SU-DHL-6 (cell line): ENCODE results near the gene NCKAP1.

Experiments used
- EZH2phosphoT487 ChIP-seq: fragments of 200-600 bp; sonication (generic), shearing (Covaris generic); conservative IDR thresholded peaks from 2 replicates; pipeline ENCODE4 v1.6.1; 2018; ENCODE audit warnings: mild to moderate bottlenecking, antibody characterized with exemption, low read length, moderate library complexity, mixed read lengths
- TF ChIP-seq, protein P1 (sequence below): fragments of 200-600 bp; sonication (generic); IDR thresholded peaks from one replicate; pipeline ENCODE4 v1.5.1; 2017; ENCODE audit warnings: antibody characterized with exemption, mild to moderate bottlenecking, low read length, moderate library complexity; ENCODE audit not compliant: insufficient read depth, poor library complexity, severe bottlenecking

DNA sequence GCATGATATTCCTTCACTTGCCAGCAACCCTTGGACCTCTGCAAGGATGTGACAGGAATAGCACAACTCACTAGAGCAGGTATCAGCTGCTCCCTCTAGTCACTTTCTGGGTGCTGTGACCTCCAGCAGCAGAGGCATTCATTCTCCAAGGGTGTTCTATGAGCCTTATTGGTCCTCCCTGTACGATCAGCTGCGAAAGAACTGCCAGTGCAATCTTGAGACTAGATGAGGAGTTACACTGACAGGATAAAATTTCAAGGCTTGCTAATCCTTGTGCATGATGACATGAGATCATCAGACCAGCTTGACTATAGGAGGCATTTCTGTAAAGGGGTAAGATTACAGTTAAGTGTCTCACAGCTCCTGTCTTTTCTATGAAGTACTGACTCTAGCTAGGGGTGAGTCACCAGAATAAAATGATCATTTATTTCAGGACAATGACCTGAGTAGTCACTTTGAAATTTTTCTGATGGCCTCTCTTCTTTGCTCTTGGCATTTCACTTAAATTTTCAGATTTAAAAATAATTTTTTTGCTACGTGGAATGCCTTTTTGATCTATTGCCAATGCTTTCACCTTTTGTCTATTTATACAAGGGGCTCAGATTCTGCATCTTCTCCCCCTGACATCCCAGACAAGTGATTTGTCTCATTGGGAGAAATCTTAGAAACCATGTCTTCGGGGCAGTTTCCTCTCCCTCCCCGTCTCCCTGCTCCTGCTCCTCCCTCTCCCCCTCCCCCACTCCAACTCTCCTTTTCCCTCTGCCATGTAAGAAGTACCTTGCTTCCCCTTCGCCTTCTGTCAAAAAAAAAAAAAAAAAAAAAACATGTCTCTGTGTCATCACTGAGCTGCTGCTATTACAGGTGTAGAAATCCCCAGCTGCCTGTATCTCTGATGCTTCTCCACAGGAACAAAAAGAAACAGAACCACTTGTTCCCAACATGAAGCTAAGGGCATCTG lies 122.6 kb downstream of the NCKAP1 start:
- TF ChIP-seq, protein P1, sequence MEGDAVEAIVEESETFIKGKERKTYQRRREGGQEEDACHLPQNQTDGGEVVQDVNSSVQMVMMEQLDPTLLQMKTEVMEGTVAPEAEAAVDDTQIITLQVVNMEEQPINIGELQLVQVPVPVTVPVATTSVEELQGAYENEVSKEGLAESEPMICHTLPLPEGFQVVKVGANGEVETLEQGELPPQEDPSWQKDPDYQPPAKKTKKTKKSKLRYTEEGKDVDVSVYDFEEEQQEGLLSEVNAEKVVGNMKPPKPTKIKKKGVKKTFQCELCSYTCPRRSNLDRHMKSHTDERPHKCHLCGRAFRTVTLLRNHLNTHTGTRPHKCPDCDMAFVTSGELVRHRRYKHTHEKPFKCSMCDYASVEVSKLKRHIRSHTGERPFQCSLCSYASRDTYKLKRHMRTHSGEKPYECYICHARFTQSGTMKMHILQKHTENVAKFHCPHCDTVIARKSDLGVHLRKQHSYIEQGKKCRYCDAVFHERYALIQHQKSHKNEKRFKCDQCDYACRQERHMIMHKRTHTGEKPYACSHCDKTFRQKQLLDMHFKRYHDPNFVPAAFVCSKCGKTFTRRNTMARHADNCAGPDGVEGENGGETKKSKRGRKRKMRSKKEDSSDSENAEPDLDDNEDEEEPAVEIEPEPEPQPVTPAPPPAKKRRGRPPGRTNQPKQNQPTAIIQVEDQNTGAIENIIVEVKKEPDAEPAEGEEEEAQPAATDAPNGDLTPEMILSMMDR, result no peak
- no peak for TF ChIP-seq EZH2phosphoT487
